Pulmonary artery endothelial cell (primary cell): ENCODE data around the gene LPAR1. TPM values are rescaled to one million over a fixed set of nuclear protein-coding genes. Genes with fewer than 3 reads are reported as not detected.
"Not testable (repeated sequence)": the region's sequence is repeated elsewhere in the genome, so short reads cannot be mapped to it uniquely, and the experiment has no call there.

Source experiments
- DNase-seq: peaks from one replicate; pipeline ENCODE4 v3.0.0-alpha.2; 2011; ENCODE audit warnings: low read depth, low spot score
- total RNA-seq: library from RNA; depleted of rRNA; stranded (reverse); fragments of >200 nt; gene quantifications from 2 replicates; pipeline ENCODE4 v1.2.3, GENCODE V29; 2014

The LPAR1 gene, protein sequence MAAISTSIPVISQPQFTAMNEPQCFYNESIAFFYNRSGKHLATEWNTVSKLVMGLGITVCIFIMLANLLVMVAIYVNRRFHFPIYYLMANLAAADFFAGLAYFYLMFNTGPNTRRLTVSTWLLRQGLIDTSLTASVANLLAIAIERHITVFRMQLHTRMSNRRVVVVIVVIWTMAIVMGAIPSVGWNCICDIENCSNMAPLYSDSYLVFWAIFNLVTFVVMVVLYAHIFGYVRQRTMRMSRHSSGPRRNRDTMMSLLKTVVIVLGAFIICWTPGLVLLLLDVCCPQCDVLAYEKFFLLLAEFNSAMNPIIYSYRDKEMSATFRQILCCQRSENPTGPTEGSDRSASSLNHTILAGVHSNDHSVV
- total RNA-seq, result 0.04 and 0.07 TPM in 2 replicates

DNA sequence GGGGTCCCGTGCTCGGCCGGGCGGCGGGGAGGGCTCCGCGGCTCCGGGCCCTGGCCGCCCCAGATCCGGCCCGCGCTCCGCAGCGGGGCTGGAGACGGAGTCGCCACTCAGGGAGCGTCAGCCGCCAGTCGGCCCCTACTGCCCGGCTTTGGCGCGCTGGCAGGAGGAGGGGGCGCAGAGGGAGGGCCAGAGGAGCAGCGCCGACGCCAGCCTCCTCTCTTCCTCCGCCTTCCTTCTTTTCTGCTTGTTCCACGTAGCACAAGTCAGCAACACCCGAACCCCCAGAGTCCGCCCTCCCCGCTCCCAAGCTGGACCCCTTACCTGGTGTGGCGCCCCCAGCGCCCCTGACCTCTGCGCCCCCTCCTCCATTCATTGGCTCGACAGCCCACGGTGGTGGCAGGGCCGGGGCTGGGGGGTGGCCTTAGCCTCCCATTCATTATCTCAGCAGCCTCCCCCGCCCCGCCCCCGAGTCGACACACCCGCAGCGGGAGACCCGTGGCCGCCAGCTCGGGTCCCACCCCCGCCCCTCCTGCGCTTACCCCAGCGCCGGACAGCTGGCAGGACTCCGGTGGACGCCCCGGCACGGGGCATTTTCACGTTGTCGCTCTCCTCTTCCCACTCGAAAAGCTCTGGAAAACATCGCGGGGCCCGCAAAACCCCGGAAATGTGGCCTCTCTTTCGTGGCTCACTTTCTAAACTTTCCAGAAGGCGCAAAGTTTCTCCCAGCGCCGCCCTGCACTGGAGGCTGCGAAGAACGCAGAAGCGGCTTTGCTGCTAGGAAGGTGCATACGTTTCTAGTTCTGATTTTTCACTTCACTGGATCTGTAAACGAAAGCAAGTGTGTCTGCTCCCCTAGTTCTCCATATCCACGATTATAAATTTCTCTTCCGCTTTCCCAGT lies at the start of gene LPAR1:
TSS of gene LPAR1 (minus strand) at position 140 of the 900 bp plus-strand sequence. CDS start 66,353 bp downstream, outside the sequence.
- no peak for DNase-seq

DNA sequence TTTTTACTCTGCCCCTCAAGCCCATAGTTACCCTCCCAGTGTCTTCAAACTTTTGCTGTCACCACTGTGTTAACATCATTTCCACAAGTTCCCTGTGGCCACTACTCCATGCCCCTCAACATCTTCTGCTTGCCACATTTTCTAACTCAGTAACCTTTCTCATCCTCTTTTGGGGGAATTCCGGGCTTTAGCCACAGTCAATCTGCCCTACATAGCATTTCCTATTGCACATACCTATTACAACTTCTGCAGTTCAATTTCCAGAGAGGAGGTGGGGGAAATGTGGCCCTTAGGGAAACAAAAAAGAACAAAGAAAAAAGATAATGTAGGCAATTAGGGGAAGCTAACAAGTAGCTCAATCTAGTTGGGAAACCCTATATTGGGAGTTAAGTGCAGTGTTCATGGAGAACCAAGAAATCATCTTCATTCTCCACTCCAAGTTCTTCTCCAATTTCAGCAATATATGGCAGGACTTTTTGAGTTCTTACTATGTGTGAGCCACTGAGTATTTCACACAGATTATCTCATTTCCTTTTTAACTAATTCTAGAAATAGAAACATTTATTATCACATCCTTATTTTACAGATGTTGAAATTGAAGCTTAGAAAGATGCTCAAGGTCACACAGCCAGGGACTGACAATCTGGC lies 40.2 kb upstream of the LPAR1 start:
- no peak for DNase-seq

DNA sequence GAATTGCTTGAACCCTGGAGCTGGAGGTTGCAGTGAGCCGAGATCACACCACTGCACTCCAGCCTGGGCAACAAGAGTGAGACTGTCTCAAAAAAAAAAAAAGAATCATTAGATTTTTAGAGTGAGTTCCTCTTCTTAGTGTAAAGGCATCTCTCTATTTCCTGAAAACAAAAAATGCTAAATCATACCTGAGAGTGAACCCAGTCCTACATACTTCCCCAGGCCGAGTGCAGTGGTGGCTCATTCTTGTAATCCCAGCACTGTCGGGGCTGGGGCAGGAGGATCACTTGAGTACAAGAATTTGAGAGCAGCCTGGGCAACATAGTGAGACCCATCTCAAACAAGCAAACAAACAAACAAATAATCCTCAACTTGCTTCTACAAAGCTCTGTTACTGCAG lies 38.2 kb upstream of the LPAR1 start:
- no peak for DNase-seq

DNA sequence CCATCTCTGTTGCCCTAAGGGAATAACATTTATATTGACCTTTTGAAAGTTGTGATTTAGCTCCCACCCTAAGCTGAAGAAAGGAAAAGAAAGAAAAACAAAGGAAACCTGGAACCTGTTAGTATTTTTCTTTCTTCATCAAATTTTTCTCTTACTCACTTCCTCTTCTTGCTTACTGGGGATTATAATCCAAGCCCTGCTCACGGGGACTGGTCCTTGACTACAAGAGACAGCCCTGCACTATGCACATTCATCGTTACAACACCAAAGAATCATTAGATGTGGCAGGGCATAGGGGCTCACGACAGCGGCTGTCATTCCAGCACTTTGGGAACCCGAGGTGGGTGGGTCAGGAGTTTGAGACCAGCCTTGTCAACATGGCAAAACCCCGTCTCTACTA lies 37.8 kb upstream of the LPAR1 start:
- DNase-seq, result no peak

DNA sequence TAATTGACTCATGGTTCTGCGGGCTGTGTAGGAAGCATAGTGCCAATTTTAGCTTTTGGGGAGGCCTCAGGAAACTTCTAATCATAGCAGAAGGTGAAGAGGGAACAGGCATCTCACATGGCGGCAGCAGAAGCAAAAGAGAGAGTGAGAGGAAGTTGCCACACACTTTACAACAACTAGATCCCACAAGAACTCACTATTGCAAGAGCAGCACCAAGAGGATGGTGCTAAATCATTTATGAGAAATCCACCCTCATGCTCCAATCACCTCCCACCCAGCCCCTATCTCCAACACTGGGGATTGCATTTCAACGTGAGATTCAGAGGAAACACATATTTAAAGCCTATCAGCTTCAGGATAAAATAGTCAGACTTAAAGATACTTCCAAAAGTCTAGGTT lies 36.1 kb upstream of the LPAR1 start:
- no peak for DNase-seq

DNA sequence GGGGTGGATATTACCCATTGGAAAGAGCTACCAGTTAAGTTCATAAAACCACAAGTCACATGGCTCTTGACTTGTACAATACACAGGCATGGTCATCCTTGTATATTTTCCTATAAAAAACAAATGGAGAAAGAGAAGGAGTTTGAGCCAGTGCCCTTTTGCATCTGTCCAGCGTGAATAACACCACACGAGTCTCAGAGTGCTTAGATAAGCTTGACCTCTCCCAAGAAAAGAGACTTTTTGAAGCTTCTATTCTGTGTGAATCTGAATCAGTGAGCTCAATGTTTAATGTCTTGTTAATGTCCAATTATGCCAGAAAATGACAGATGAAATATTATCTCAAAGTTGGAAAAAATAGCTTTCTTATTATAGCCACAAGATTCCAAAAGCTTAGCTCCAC lies 30.9 kb upstream of the LPAR1 start:
- DNase-seq, result no peak

DNA sequence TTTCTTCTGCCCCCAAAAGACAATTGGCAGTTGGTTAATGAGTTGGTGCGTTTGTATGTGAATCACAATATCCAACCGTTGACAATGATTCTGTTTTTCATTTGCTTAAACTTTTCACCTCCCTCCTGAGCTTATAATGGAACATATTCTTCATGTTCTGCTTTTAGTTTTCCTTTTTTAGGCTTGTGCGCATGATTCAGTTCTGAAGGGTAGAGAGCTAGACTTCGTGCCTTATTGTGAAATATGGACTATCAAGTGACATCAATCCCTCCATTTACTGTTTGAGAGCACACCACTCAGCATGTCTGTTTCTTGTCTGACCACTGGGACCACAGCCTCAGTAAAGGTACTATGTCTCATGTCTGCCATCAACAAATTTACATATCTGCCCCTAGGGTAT lies 30.5 kb upstream of the LPAR1 start:
- no peak for DNase-seq

DNA sequence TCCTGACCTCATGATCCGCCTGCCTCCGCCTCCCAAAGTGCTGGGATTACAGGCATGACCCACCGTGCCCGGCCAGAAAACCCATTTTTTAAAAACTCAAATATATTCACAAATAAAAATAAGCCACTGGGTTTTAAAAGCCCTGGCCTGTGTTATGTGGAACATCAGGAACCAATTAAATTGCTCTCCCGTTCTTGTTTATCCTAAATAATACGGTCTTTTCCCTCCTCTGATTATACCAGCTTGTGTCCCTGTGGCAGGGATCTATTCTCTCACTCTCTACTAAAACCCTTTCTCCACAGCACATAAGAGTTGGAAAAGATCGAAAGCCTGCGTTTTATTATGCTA lies 30.1 kb upstream of the LPAR1 start:
- DNase-seq, result no peak

DNA sequence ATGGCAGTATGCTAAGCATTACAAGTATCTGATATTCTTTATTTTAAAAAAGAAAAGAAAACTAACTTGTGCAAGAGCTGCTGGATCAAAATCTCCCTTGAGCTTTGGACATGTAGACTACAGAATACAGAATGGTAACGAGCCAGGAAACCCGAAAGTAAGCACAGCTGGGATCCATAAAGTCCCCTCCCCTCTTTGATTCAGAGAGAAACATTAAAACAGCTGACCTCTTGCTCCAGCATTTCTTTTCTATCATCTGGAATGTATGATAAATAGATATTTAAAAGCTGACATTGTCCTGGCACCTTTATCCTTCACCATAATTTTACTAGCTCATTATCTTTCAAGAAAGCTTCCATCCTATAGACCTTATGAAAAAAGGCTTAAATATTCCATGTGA lies 28.2 kb upstream of the LPAR1 start:
- DNase-seq, result no peak

DNA sequence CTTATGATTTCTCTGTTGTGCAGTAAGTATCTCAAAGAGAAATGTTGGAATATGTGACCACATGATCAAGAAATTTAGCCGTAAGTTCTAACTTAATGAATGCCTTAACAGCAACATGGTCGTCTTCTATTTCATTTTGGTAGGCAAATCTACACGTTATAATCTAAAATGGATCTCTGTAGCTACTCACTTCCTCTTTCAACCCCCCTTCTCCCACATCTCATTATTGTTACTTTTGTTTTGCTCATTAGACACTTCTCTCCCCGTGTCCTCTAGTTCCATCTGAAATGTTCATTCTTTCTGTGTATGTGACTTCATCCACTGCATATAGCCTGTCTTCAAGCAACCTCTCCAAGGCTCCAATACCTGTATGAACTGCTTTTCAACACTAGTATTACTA lies 27.1 kb upstream of the LPAR1 start:
- no peak for DNase-seq

DNA sequence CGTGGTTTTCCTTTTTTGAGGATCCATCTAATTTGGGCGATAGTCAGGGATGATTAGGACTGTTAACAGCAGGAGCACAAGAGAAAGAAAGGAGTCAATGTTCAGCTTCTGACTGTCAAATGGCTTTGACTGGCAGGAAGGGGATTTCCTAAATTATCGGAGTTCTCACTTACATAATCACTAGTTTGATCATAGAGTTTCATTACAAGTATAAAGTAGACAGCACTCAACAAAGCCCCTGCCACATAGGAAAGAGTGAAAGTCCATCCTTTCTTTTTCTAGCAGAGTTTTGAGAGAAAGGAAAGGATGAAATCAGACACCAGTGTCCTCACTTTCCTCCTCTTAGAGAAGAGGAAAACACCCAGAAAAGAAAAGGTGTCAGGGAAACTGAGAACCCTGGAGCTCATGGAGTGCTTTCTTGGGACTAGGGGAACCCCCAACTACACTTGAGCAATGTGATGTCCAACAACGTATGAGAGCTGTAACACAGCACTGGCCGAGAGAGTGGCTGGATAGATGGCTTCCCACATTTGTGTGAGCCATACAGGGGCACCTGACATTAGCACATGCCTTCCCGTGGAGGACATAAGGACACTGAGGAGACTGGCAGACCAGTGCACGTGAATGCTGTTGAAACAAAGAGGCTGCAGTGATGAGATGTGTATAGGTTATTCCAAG lies 26.0 kb upstream of the LPAR1 start:
- no peak for DNase-seq

DNA sequence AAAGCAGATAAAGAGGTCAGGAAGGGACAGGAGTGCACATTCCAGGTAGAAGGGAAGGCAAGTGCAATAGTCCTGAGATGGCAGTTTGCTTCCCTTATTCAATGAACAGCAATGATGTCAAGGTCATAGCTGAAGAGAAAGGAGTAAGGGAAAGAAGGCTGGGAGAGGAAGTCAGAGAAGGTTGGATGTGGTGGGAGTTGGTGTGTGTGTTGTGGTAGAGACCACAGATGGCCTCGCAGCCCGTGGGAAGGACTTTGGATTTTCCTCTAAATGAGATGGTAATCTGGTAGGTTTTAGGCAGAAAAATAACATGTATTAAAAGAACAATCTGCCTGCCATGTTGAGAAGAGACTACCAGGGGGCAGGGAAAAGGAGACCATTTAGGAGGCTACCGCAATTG lies 25.1 kb upstream of the LPAR1 start:
- no peak for DNase-seq

DNA sequence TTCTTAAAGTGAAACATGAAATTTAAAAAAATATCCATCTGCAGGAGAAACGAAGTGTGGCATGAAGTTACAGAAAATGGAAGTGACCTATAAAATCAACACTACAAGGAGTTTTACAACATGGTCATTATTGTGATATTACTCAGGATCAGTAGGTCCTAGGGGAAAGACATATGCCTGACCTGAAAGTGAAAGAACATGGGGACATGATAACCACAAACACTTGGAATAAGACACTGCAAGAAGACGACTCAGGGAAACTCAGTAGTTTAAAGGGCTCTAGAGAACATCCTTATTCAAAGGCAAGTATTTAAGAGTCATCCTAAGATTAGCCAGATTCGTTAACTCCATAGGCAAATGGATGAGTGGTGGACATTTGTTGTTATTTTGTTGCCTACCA lies 19.9 kb upstream of the LPAR1 start:
- no peak for DNase-seq

DNA sequence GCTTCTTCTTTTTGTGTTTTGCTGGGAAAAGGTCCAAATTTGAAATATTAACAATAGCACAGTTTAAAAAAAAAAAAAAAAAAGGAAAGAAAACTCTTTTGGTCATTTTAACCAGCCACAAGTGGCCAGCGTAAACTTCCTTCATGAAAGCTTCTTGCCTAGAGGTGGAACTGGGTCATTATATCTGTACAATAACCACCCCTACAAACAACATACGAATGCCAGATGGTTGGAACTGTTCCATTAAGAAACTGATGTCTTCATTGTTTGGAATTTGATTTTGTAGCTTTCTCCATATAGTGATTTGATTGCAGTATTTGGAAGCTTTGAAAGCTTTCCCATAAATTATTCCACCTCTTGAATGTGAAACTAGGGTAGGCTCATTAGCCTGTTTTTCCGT lies 18.3 kb upstream of the LPAR1 start:
- DNase-seq, result no peak

DNA sequence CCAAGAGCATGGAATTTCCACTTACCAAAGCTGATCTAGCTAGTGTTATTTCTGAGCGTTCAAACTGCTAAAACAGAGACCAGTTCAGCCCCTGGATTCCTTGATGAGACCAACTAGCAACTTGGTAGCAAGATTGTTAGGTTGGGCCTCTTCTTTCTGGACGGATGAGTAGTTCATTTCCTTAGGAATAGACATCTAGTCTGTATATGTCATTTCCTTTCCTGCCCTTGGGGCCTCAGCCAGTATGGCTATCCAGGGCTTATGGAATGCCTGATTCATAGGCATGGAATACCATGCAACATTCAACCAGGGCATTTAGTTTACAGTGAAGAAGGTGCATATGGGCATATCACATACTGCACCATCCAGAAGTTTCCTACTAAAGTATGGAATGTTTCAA lies 14.5 kb upstream of the LPAR1 start:
- DNase-seq, result no peak

DNA sequence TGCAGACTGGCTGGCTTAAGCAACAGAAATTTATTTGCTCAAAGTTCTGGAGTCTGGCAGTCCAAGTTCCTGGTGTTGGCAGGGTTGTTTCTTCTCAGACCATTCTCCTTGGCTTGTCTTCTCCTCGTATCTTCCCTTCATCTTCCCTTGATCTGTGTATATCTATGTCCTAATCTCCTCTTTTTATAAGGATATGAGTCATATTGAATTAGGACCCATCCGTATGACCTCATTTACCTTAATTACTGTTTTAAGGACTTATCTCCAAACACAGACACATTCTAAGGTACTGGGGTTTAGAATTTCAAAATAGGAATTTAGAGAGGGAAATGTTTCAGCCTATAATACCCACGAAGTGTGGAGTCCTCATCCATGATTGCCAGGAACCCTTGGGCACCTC lies 13.1 kb upstream of the LPAR1 start:
- DNase-seq, result no peak

DNA sequence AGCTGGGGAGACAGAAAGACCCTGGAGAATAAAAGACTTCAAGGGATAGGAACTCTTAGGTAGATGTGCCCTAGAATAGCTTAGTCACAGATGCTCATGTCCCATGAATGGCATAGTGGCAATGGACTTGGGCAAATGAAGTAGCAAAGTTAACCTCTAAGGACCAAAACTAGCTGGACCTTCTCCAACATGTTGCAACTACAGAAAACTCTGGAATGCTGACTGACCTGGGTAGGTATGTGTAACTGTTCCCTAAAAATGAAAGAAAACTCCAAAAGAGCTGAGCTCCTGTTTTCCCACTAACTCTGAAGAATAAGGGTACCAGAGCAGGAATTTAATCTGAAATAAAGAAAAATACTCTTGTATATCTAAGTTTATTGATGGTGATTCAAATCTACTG lies 12.5 kb upstream of the LPAR1 start:
- no peak for DNase-seq

DNA sequence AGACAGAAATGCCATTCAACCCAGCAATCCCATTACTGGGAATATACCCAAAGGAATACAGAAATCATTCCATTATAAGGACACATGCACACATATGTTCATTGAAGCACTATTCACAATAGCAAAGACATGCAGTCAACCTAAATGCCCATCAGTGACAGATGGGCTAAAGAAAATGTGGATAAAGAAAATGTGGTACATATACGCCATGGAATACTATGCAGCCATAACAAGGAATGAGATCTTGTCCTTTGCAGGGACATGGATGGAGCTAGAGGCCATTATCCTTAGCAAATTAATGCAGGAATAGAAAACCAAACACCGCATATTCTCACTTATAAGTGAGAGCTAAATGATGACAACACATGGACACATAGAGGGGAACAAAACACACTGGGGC lies 9.0 kb upstream of the LPAR1 start:
- DNase-seq, result not testable (repeated sequence)

DNA sequence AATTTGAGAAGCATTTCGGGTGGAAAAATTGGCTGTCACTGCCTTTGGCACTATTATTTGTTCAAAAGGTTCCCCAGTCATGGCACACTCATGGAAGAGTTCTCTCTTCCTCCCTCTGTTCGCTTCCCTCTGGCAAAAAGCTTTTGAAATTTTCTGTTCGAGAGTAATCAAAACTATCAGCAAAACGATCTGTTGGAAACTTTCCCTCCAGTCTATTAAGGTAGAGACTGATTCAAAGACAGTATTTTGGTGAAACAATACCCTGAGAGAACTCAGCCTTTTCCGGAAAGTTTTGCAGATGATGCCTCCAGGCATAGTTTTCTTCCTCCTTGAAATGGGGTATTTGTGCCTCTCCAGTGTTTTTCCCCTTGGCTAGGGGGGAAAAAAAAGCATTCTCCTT lies 3.6 kb upstream of the LPAR1 start:
- no peak for DNase-seq

DNA sequence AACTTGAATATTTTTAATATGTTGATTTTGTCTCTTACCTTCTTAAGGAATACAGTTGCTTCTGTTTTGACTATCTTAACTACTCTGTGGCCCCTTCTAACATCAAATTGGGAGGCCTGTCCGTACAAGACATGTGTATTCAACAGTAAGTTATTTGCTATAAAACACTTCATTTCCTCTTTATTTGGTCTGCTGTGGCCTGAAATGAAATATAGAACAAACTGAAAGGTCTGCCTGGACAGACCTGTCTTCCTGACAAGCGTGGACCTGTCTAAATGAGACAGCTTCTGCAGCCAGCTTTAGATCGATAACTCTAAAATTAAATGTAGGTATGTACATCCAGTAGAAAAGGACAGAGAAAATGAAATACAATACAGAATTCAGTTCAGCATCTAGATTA lies 2.2 kb upstream of the LPAR1 start:
- no peak for DNase-seq

DNA sequence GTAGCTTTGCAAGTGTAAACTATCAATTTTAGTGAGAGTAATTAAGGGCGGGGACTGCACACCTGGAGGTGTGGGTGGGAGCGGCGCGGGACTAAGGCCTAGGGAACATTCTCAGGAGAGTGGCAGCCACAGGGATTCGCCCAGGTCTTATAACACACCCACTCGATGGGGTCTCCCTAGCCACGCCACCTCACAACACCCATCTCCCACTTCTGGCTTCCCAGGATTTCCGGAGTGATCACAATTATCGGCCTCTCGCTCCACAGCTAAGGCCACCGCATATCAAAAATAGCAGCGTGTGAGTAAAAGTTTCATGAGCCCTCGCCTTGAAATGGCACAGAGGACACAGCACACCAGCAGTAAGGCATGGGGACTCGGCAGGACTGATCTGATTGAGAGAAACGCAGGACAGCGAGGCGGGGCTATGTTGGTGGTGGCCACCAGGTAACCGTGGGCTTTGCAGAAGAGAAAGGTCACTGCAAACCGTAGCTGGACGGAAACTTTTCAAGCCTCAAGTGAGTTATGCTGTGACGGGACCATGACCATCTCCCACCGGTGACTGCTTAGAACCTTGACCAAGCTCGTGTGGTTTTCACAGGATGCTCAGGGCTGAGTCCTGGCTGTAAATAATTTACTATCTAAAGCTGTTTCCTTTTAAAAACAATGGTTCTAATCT lies 1.1 kb upstream of the LPAR1 start:
- DNase-seq, result no peak
